ENCODE data around the gene MAGEA4. TPM values are rescaled to one million over a fixed set of nuclear protein-coding genes. Genes with fewer than 3 reads are reported as not detected.

MAGEA4 gene
- total RNA-seq, 2 experiments from 2014 or later: not detected

DNA sequence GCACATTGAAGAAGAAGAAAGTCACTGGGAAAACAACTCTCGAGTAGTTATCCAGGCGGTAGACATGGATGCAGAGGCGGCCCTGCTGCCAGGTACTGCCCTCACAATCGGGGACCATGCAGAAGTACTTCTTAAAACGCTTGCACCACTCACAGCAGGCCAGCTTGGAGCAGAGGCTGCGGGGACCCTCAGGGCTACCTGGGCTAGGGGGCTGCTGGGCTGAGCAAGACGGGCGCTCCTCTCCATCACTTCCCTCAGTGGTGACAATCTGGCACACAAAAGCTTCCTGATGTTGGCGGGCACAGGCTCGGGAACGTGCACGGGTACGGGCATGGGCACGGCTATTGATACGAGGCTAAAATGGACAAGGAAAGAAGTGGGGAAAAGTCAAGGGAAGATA, 42.0 kb downstream of the MAGEA4 start:
- intact Hi-C loops (cut with micrococcal nuclease): no loop called here
- H3K27me3 Mint-ChIP-seq: no peaks in the 10 kb centered on the region

DNA sequence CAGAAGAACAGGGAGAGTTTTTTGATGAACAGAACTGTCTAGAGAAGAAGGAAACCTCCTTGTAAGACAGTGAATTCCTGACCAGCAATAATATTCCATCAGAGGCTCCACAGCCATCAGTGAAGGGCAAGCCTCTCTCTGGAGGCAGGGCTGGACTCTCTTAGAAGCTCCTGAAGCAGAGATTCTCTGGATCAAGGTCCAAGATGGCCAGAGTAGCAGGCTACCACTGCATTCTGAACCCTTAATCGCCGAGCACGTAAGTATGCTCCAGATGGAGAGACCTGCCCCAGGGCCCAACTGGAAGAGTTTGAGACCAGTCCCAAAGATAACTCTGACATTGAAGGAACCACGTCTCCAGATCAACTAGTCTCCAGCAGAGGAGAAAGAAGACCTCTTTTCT, 45.4 kb downstream of the MAGEA4 start:
- POLR2A ChIA-PET: no interaction called here
- TF ChIP-seq CTCF (IDR thresholded peaks at IDR 0.05): no peak
- no peaks in the 10 kb centered on the region for H3K36me3 Mint-ChIP-seq (ENCODE audit: low read depth)
- no peaks in the 10 kb centered on the region for H3K9me3 Mint-ChIP-seq
- DNase-seq (no peak), ATAC-seq (no peak)
- no peaks in the 10 kb centered on the region for H3K4me1 Mint-ChIP-seq (ENCODE audit: low read depth)
- H3K4me3 Mint-ChIP-seq: no peak overlapping the region
- no peak overlapping the region for H3K27ac Mint-ChIP-seq
- CTCF ChIA-PET: no interaction called here
- no peaks in the 10 kb centered on the region for H3K27me3 Mint-ChIP-seq
- intact Hi-C loops (cut with micrococcal nuclease): no loop called here

More for the DNA sequence above, 42.0 kb downstream of the MAGEA4 start:
- Mint-ChIP-seq H3K36me3 (ENCODE audit: low read depth) (no peaks in the 10 kb centered on the region), H3K9me3 (no peaks in the 10 kb centered on the region), H3K4me1 (ENCODE audit: low read depth) (no peaks in the 10 kb centered on the region), H3K4me3 (no peak overlapping the region), H3K27ac (no peak overlapping the region)
- ChIA-PET POLR2A (no interaction called here), CTCF (no interaction called here)
- ATAC-seq (no peak), DNase-seq (no peak)
- no peak for TF ChIP-seq CTCF (IDR thresholded peaks at IDR 0.05)

DNA sequence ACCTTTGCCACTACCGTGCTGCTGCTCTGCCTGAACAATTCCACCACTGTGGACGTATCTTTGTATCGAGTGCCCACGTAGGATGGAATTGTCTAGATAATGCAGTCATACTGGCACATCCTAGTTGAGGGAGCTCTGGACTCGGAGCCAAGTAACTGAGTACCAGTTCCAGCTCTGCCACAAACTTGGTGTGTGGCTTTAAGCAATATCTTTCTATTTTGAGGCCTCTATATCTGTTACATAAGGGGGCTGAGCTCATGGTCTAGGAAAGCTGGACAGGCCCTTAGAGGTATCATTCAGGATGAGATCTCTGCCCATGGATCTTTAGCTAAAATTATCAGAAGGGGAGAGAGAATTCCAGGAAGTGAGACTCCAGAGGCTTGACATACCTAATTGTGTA, 49.3 kb downstream of the MAGEA4 start:
- no peaks in the 10 kb centered on the region for H3K36me3 Mint-ChIP-seq (ENCODE audit: low read depth)
- H3K4me3 Mint-ChIP-seq: no peak overlapping the region
- POLR2A ChIA-PET: no interaction called here
- intact Hi-C loops (cut with micrococcal nuclease): no loop called here
- TF ChIP-seq CTCF (IDR thresholded peaks at IDR 0.05): no peak
- CTCF ChIA-PET: no interaction called here
- H3K27ac Mint-ChIP-seq: no peak overlapping the region
- ATAC-seq (no peak), DNase-seq (no peak)
- H3K9me3 Mint-ChIP-seq: no peaks in the 10 kb centered on the region
- H3K27me3 Mint-ChIP-seq: no peaks in the 10 kb centered on the region
- H3K4me1 Mint-ChIP-seq (ENCODE audit: low read depth): no peaks in the 10 kb centered on the region

DNA sequence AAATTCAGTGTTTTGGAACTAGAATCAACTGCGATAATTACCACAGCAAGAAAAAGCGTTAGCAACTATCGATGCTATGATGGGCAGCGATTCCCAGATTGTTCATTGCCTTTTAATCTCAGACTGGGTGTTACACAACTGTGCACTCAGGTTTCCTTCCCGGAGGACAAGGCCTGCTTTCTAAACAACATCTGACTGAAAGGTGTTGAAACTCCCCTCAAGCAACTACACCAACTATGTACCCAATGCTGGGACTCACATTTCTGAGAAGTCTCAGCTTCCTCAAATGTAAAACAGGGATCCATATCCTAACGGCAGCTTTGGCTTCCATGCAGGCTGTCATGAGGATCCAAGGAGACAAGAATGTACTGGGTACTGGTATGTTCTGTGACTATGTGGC, 53.5 kb downstream of the MAGEA4 start:
- H3K4me1 Mint-ChIP-seq (ENCODE audit: low read depth): no peaks in the 10 kb centered on the region
- no peak for DNase-seq
- intact Hi-C loops (cut with micrococcal nuclease): no loop called here
- ChIA-PET CTCF (no interaction called here), POLR2A (no interaction called here)
- ATAC-seq: no peak
- H3K9me3 Mint-ChIP-seq: no peaks in the 10 kb centered on the region
- no peak for TF ChIP-seq CTCF (IDR thresholded peaks at IDR 0.05)
- H3K4me3 Mint-ChIP-seq: no peak overlapping the region
- H3K36me3 Mint-ChIP-seq (ENCODE audit: low read depth): no peaks in the 10 kb centered on the region
- H3K27me3 Mint-ChIP-seq: no peaks in the 10 kb centered on the region
- no peak overlapping the region for H3K27ac Mint-ChIP-seq

- Mint-ChIP-seq H3K27ac (no peak overlapping the region), H3K27me3 (peaks cover 10% of the 10 kb centered on the region), H3K36me3 (ENCODE audit: low read depth) (no peaks in the 10 kb centered on the region), H3K4me3 (no peak overlapping the region), H3K4me1 (ENCODE audit: low read depth) (no peaks in the 10 kb centered on the region), H3K9me3 (no peaks in the 10 kb centered on the region)
- POLR2A ChIA-PET: no interaction called here
- no peak for TF ChIP-seq CTCF (IDR thresholded peaks at IDR 0.05)
- intact Hi-C loops (cut with micrococcal nuclease): no loop called here
- DNase-seq (no peak), ATAC-seq (no peak)
- CTCF ChIA-PET: no interaction called here
Measured at GRCh38 chrX:151970027-151970426, 57.3 kb downstream of the MAGEA4 start.
